ENCODE measurements around the gene ABCA13.
"Not testable (repeated sequence)": the region's sequence is repeated elsewhere in the genome, so short reads cannot be mapped to it uniquely, and the experiment has no call there.

ABCA13 gene

DNA sequence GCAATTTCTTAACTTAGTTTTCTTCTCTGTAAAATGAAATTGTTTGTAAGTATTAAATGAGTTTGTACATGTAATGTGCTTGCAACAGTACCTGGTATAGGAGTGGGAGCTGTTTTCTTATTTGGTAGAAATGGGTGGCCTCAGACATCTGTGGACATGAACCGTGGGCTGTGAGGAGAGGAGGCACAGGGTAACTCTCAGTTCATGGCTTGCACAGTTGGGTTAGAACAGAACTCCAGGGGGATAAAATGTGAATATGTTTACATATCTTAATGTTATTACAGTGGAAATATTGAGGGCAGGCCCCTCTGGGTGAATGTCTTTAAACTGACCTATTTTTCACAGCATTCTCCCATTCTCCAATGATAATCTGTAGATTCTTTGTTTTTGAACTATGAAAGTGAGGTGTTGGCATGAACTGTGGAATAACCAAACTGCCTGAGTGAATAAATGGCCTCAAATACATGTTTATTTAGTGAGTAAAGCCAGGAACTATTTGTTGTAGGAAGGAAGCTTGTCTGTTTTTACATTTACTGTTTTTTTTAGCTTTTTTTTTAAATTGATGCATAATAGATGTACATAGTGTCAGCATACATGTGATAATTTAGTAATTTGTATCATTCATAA, 2.6 kb downstream of the ABCA13 start:
- DNase-seq, result no peak

DNA sequence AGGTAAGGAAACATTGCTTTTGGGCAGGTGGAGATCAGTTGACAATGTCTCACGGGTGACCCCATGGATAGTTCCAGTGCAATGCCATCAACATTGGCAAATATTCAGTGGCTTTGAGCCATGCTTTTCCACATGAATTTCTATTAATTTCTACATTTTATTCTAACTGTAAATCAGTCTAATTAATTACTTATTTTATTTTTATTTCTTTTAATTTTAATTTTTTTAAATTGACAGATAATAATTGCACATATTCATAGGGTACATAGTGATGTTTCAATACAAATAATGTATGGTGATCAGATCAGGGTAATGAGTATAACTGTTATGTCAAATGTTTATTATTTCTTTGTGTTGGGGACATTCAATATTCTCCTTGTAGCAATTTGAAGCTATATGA, 3.8 kb downstream of the ABCA13 start:
- no peak for DNase-seq

DNA sequence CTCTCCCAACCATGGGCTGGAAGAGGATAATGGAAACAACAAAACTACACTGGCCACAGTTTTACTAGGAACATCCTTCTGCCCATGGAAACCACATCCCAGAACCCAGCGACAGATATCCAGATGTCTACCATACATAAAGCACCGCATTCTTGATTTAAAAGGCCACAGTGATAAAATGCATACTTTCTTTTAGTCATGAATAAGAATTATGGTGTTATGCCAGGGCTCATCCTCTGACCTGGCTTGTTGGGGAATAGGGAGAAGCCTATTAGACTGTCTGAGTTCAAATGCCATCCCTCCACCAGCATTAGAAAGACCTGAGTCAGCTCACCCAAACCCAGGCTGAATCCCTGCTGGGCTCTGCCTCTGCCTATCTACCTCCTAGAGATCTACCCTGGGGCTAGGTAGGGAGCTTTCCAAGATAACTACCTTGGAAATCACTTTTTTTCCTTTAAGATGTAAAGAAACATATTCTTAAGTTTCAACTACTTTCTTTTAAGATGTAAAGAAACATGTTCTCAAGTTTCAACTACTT, 5.2 kb downstream of the ABCA13 start:
- DNase-seq, result no peak

DNA sequence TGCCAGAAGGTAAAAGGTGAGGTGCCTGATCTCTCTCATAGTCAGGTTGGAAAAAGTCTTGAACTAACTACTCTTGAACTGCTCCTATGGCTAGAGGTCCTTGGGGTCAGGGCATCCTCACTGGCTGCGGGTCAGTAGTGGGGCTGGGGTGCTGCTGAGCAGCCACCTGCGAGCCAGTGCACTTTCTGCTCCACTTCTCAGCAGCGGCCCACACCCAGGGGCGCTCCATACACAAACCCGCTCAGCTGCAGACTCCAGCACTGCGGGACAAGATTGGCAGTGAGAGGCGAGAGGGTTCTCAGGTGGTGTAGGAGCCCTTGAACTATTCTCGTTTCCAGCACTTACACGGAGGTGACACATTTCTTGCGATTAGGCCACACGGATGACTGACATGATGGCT, 6.0 kb downstream of the ABCA13 start:
- no peak for DNase-seq

DNA sequence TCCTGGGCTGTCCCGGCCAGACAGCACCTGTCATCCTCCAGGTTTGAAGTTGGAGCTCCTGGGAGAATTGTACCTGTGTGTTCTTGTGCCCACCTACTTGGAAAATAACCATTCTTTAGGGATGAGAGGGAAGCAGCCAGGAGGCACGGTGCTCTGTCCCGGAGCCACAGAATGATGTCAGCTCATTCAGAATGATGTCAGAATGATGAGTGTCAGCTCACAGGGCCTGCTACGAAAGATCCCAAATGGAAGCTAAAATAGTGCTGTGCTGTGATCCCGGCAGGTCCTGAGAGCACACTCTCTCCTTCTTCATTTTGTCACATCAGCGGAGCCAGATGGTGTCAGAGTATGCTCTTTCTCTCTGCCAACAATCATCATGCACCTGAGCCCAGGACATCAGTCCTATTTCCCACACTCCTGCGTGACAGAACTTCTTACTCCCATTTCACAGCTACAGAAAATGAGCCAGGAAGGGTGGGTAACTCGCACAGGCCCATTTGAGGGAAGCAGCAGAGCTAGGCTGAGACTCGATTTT, 8.3 kb downstream of the ABCA13 start:
- no peak for DNase-seq

DNA sequence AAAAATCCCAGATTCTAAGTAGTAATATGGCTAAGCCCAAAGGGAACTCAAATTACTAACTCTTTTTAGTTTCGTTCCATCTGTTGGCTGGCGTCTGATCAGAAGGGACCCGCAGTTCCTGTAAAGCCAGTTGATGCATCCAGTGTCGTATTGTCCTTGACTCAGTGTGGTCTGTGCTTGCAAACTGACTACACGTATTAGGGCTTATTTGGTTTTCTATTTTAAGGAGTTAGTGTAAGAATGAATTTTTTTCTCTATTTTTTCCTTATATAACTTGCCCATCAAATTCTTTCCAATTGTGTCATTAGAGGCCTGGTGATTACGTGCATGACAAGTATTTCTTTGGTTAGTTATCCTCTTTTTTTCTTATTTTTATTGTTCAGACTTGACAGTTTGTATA, 9.7 kb downstream of the ABCA13 start:
- DNase-seq, result no peak

DNA sequence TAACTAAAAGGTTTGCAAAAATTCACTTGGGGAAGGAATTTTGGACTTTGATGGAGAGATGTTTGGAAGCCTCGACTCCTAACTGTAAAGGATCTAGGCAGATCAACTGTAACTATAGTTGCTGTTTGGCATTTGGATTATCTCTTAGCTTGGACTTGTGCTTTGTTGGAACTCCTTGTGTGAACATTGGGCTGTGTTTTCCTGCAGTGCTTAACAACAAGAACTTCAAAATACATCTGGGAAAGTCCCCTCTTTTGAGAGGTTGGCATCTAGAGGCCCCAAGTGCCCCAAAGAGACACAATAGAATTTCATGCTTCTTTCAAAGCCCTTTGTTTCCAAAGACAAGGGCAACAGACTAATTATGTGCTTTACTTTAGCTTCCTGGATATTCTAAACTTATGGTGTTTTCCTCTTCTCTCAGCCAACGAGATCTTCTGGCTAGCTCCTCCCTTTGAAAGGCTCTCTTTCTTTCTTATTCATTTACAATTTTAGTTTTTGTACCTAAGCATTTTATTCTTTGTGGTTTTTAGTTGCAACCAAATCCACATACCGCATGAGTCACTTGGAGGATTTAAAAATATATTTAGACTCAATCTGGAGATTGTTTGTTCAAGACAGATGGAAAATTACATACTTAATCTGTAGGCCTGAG, 11.6 kb downstream of the ABCA13 start:
- DNase-seq, result no peak

DNA sequence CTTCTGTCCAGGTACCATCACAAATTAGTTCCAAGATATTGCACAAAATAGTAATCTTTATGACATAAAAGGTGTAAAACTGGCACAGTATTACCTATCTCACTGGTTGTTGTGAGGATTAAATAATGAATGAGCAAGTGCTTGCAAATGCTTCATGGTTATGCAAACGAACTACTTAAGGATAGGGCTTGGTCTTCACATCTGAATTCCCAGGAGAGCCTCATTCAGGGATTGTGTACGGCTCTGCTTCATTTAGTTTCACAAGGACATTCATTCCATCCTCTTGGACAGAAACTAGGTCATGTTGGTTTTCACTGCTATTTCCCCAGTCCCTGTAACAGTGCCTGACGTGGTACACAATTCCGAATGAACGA, 12.1 kb downstream of the ABCA13 start:
- DNase-seq, result no peak

DNA sequence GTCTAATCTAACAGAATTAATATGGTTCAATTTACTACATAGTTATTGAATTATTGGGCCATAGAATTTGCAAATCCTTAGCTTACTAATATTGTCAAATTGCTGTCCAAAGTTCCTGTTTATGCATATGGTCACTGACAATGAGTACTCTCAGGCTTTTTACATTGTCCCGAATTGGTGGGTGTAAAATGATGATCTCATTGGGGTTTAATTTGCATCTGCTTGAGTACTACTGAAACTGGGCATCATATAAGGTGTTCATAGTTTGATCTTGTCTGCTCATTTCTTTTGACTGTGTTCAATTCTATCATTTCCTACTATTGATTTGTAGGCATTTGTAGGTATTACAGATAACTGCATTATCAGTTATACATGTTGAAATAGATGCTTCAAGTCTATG, 12.7 kb downstream of the ABCA13 start:
- no peak for DNase-seq

DNA sequence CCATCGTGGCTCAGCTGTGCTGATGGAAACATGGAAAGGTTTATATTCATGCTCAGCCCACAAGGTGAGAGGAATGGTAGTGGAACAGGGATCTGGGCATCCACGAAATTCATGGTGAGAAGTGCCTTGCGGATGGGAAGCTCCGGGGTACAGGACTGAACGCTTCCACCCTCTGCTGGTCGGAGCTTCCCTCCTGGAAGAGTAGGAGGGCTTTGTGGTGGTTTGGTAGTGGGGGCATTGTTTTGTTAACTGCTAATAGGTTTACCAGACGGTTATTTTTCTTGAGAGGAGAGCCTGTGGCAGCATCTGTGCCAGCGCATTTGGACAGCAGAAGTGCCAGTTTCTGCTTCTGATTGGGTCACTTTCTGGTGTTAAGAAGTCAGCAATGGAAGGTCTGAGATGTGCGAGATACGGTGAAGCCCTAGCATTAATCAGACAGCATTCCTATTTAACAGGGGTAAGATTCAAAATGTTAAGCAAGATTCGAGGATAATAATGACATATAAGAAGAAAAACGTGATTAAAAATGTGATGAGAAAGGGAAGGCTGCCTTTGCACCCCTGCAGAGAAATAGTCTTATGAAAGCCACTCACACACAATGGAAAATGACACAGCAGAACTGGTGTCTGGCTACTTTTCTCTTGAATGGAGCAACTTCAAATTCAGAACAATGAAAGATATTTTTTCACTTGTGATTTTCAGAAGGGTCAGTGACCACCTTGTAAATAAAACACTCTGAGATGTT, 17.7 kb downstream of the ABCA13 start:
- DNase-seq, result no peak

DNA sequence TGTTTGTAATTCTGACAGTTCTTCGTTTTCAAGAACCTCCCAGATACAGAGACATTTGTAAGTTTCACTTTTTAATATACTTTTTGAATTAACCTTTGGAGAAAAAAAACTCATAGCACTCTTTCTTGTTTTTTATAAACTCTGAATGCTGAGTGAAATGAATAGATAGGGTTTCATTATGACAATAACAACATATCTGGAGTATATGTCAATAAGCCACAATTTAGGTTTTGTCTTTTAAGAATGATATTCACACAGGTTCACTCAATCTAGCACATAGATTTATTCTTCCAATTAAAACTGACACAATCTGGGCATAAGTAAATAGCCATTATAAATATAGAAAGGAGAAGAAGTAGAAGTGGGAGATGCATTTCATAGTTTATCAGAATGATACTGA, 21.7 kb downstream of the ABCA13 start:
- DNase-seq, result no peak

DNA sequence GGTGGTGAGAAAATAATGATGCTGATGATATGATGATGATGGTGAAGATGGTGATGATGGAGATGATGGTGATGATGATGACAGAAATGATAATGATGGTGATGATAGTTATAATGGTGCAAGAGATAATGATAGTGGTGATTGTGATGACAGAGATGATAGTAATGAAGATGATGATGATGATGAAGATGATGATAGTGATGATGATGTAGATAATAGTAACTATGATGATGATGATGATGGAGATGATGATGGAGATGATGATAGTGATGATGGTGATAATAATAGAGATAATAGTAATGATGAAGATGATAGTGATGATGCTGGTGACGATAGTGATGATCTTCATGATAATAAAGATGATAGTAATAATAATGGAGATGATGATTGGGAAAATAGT, 22.2 kb downstream of the ABCA13 start:
- DNase-seq, result no peak

DNA sequence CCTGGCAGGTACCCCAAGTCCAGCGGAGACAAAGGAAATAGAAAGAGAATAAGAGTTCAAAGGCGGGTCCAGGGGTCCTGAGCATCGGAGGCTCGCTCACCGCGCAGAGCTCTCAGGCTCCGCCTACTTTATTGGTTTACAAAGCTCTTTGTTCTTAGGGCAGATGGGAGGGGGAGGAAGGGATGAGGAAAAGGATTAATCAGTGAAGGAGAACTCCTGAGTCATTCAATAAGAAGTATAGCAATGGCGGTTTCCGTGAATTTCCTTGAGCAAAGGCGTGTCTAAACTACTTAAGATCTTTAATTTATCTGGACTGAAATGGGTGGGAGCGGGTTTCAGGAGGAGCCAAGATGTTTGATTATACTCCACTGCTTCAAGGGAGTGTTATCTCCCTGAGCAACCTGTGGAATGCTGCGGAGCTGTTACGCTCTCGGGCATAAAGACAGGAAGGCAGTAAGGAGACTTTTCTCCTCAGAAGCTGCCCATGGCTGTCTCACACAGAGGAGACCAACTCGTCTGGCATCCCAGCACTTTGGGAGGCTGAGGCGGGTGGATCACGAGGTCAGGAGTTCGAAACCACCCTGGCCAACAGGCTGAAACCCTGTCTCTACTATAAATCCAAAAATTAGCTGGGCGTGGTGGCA, 29.8 kb downstream of the ABCA13 start:
- DNase-seq, result not testable (repeated sequence)

DNA sequence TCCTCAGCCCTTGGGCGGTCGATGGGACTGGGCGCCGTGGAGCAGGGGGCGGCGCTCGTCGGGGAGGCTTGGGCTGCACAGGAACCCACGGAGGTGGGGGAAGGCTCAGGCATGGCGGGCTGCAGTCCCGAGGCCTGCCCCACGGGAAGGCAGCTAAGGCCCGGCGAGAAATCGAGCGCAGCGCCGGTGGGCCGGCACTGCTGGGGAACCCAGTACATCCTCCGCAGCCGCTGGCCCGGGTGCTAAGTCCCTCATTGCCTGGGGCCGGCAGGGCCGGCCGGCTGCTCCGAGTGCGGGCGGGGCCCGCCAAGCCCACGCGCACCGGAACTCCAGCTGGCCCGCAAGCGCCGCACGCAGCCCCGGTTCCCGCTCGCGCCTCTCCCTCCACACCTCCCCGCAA, 31.7 kb downstream of the ABCA13 start:
- not testable (repeated sequence) for DNase-seq

DNA sequence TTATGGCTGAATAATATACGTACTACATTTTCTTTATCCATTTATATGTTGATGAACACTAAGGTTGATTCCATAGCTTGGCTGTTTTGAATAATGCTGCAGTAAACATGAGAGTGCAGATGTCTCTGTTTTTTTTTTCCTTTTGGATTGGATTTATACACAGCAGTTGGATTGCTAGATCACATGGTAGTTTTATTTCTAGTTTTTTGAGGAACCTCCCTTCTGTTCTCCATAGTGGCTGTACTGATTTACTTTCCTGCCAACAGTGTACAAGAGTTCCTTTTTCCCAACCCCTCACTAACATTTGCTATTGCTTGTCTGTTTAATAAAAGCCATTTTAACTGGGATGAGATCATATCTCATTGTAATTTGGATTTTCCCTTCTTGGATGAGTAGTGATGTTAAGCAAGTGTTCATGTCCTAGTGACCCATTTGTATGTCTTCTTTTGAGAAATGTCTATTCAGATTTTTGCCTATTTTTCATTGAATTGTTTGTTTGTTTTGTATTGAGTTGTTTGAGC, 36.0 kb downstream of the ABCA13 start:
- DNase-seq, result no peak

DNA sequence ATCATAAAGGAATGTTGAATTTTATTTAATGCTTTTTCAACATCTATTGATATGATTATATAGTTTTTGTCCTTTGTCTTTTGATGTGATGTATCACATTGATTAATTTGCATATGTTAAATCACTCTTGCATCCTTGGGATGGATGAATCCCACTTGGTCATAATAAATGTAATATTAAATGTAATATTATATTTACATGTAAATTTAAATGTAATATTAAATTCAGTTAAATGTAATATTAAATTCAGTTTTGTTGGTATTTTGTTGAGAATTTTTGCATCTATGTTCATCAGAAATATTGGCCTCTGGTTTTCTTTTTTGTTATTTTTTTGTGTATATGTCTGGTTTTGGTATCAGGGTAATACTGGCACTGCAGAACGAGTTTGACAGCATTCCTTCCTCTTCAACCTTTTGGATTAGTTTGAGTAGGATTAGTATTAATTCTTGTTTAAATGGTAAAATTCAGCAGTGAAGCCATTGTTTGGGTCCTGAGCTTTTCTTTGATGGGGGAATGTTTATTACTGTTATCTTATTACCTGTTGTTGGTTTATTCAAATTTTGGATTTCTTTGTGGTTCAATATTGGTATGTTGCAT, 37.8 kb downstream of the ABCA13 start:
- DNase-seq, result no peak

DNA sequence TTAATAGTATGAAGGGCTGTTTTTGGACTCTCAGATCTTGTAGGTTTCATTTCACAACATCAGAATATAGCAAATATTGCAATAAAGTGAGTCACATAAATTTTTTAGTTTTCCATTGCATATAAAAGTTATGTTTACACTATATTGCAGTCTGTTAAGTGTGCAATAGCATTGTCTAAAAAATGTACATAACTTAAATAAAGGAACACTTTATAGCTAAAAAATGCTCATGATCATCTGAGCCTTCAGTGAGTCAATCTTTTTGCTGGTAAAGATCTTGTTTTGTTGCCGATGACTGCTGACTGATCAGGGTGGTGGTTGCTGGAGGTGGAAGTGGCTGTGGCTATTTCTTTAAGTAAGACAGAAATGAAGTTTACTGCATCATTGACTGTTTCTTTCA, 42.0 kb downstream of the ABCA13 start:
- no peak for DNase-seq

DNA sequence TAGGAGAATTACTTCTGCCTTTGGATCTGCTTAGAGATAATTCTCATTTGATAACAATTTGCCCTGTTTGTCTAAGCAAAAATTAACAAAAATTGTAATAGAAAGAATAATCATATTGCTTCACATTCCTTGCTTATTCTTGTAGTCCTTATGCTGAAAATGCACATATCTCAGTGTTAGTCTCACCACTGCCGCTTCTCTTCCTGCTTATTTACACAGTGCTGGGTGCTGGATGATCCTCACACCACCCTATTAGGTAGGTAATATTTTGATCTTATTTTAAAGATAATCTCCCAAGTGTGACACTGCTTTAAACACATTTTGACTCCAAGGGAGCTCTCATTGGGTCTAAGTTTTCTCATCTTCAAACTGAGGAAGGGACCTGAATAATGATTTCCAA, 46.0 kb downstream of the ABCA13 start:
- DNase-seq, result no peak

DNA sequence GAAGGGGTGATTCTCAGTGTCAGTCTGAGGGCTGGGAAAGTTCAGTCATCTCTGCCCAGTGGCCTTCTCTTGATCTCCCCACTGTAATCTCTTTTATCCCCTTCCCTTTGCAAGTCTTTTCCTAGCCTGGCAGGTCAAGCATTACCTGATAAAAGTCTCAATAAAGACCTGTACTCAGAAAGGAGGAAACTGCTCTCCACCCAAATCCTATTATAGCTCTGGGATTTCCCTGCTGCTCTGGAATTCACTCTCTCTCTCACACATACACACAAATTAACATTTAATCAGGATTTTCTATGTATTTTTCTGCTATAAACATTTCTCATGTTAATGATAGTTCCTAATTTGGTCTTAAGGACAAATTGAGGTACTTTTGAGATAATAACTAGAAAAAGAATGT, 46.5 kb downstream of the ABCA13 start:
- DNase-seq, result no peak

DNA sequence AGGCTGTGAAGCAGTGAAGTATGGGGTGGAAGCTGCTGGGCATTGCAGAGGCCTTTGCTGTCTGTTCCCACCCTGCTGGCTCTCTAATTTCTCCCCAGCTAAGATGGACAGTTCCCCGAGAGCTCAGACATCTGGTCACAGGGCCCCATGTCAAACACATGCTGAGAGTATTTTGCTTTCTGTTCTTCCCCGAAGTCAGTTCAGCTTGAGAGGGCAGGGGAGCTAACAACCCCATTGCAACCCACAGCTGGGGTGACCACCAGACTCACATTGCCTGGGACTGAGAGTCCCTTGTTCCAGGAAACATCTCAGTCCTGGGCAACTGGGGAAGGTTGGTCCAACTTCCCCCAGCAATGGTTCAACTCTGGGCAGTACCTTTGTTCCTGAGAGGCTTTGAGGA, 52.8 kb downstream of the ABCA13 start:
- DNase-seq, result no peak

DNA sequence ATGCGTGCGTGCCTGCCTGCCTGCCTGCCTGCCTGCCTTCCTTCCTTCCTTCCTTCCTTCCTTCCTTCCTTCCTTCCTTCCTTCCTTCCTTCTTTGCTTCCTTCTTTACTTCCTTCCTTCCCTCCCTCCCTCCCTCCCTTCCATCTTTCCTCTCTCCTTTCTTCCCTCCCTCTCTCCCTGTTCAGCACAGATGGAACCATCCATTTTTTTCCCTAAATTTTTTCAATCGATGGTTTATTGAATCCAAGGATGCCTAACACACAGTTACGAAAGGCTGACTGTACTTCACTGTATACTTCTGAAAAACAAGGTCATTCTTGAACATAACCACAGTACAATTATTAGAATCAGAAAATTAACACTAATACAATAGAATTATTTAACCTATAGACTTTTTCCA, 53.8 kb downstream of the ABCA13 start:
- DNase-seq, result no peak

DNA sequence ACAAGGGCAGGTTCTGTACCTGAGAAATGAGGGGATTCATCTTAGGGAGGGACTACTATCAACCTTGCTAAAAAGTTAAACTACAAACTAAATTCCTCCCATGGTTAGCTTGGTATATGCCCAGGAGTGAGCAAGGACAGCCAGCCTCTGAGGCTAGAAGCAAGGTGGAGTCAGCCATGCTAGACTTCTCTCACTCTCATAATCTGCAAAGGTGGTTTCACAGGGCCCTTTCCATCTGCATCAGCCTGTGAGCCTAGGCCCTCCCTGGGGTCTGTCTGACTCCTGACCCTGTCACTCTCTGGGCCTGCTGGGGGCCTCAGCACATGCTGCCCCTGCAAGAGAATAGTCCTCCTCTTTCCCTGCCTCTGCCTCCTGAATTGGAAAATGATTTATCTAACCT, 66.1 kb downstream of the ABCA13 start:
- no peak for DNase-seq

DNA sequence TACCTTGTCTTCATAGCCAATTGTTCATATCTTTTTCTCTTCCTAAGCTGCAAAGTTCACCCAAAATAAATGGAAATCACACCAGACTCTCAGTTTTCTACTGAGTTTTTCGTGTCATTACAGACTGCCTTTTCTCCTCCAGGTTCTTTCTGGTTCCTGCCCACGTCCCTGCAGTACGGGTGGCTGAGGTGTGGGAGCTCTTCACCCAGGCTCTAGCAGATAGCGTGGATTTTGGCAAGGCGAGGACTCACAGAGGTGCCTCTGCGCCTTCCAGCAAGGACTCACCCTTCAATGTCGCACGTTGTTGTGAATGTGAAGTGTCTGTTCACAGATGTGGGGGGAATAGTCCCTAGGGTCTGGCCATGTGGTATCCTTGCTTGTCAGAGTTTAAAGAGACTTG, 71.6 kb downstream of the ABCA13 start:
- no peak for DNase-seq

All from right forelimb (tissue), 1 donor.